ENCODE results near the gene DBN1. TPM values are rescaled to one million over a fixed set of nuclear protein-coding genes. Genes with fewer than 3 reads are reported as not detected.
A peak's percentile ranks its signal among the peaks of the same experiment; 100 is the strongest.

DBN1 gene
- total and polyA plus RNA-seq, 9 of the 15 experiments (the other 6 are each of a cell fraction or from before 2014, with no cell fraction given), result 0.25 to 87.2 (median 27.9) TPM

- in situ Hi-C loops (cut with MboI), result no loop called here
- Histone ChIP-seq H4K20me1 (replicated peaks; ENCODE audit: control insufficient read depth, insufficient read depth, low read length) (no peaks in the 10 kb centered on the region), H3K9me3 (replicated peaks; ENCODE audit: control insufficient read depth, insufficient read depth, low read depth, low read length) (no peaks in the 10 kb centered on the region), H3K9me1 (ENCODE audit: control insufficient read depth, insufficient read depth, low read length) (no peaks in the 10 kb centered on the region), H2AFZ (ENCODE audit: low read depth, low read length) (no peak overlapping the region), H3K79me2 (ENCODE audit: control insufficient read depth, insufficient read depth, low read length) (peaks cover 7% of the 10 kb centered on the region; the same call in 2 of the 3 replicates), H3K4me1 (replicated peaks in 1 of 2; ENCODE audit: control insufficient read depth in 2 of 2, insufficient read depth in 2 of 2, low read length in 2 of 2) (peaks cover 24 to 64% of the 10 kb centered on the region in 2 experiments), H3K27me3 (ENCODE audit: control insufficient read depth in 2 of 2, insufficient read depth in 2 of 2, low read length in 2 of 2) (no peaks in the 10 kb centered on the region), H3K4me2 (ENCODE audit: insufficient read depth, low read length) (no peak overlapping the region), H3K27ac (ENCODE audit: extremely low read depth, low read depth, low read length) (no peak overlapping the region), H3K9ac (ENCODE audit: insufficient read depth in 1 of 2, low read depth in 2 of 2, low read length in 2 of 2) (peak overlapping the region in 1 of 2 experiments; percentile 73; a peak in 2 of 4 replicates), H3K36me3 (ENCODE audit: control insufficient read depth, insufficient read depth, low read length) (peaks cover 22% of the 10 kb centered on the region), H3K4me3 (no peak overlapping the region)
- no peak for DNase-seq (ENCODE audit: extremely low read depth in 1 of 4, low spot score in 3 of 4)
- BruUV-seq (replicated peaks), result no TSS peak
- intact Hi-C loops (cut with micrococcal nuclease), result no loop called here
- ATAC-seq, result no peak
- WGBS (ENCODE audit: insufficient coverage, low coverage, missing lambda C conversion rate), result 58% methylated on average over 20 of the region's 24 CpGs
- ChIA-PET CTCF (ENCODE audit: low intra/inter-chr PET ratio) (no interaction called here), POLR2A (interaction anchor here (1.0 to 1.6 kb wide), 3 partner anchors 11 to 19 kb away, joined by 3 to 5 read pairs (median 3); partner anchors contain the start of gene DDX41)
- FAIRE-seq, result no peak
- no peak for TF ChIP-seq HINFP (tag; conservative IDR thresholded peaks at IDR 0.05; ENCODE audit: low read depth)
- TF ChIP-seq RBM22 (IDR thresholded peaks at IDR 0.05; ENCODE audit: low read depth, low read length, poor library complexity, severe bottlenecking), result no peak
- peak; percentile 40; the same call in 1 of the 2 replicates for TF ChIP-seq POLR2G (IDR thresholded peaks at IDR 0.05; ENCODE audit: low read depth, low read length)
These were observed 30.1 kb upstream of the DBN1 start for GRCh38 chr5:177503351-177504085.

All from K562 (cell line).